CD1c-positive myeloid dendritic cell (primary cell): ENCODE data around the gene FCN1.

ENCODE experiments used
- DNase-seq: peaks from one replicate; pipeline ENCODE4 v3.0.0-alpha.2; 2016; ENCODE audit errors: extremely low spot score

Gene FCN1

DNA sequence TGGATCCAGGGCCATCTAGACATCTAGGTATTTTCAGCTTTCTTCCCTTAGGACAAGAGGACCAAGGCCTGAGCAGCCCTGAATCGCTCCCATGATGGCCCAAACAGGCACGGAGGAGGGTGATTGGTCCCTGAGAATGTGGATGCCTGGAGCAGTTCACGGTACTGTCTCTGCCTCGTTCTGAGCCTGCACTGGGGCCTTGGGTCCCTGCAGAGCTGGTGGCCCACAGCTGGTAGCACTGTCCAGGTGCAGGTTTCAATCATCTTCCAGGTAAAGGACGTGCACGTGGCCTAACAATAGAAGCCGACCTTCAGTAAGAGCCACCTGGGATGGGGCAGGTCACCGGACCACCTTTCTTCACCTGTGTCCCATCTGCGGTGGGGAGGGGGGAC is 19.4 kb upstream of the FCN1 start:
- DNase-seq: no peak

DNA sequence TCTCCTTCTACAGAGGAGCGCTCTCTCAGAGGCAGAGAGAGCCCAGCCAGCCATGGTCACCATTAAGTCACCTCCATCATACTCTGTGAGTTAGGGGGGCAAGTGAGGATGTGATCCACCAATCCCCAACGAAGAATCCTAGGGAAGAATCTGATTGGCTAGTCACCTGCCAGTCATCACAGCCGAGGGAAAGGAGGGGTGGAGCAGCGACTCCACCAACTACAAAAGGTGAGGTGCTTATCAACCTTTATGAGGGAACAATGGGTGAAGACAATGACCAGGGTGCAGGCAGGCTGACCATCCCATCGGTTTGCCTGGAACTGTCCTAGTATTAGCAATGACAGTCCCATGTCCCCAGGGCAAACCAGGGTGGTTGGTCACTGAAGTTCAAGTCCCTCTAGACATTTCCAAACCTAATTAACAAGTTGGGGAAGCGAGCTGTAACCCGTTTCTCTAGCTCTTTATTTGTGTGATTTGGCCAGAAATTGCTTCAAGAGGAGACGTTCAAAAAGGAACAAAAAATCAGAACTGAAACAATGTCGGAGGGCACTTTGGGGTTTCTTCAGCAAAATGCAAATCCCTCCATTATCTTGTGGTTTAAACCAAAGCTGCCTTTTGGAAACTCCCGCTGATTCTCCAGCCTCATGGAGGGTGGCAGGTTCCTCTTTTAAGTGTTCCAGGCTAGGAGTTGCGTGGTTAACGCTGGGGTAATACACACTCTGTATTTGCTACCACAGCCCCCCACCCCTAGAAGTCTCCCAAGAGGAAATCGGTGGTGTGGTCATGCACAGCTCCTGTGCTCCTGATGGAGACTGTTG is 18.8 kb upstream of the FCN1 start:
- peak; percentile 96 for DNase-seq

GRCh38 chr9:134935701-134936345 is 18.1 kb upstream of the FCN1 start:
- no peak for DNase-seq

DNA sequence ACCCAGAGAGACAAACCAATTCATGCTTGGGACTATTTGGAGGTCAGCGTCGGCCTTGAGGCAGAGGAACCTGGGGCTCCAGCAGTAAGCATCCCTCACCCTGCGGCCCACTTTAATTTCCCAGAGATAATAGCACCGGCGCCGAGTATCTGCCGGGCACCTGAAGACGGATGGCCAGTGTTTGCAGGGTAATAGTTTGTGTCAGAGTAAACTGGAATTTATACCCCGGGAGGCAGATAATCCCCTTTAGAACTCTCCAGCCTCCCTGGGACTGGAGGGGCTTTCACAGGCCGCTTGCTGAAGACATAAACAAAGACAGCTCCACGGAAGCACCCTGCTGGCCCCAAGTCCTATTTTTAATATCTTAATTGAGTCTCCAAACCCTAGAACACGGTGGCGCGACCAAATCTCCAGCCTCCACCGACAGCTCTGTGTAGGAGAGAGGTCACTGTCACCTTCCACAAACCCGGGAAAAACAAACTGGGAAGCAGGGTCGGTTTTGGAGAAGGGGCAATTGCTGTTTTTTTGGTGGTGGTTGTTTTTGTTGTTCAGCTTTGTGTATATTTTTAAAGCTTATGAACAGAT is 17.4 kb upstream of the FCN1 start:
- DNase-seq: no peak

- no peak for DNase-seq
Measured at GRCh38 chr9:134933076-134933659, 15.5 kb upstream of the FCN1 start.

GRCh38 chr9:134932606-134933005 is 14.9 kb upstream of the FCN1 start:
- peak; percentile 48 for DNase-seq

GRCh38 chr9:134932171-134932570 is 14.5 kb upstream of the FCN1 start:
- DNase-seq: no peak

GRCh38 chr9:134930398-134930797 is 12.7 kb upstream of the FCN1 start:
- DNase-seq: no peak

DNA sequence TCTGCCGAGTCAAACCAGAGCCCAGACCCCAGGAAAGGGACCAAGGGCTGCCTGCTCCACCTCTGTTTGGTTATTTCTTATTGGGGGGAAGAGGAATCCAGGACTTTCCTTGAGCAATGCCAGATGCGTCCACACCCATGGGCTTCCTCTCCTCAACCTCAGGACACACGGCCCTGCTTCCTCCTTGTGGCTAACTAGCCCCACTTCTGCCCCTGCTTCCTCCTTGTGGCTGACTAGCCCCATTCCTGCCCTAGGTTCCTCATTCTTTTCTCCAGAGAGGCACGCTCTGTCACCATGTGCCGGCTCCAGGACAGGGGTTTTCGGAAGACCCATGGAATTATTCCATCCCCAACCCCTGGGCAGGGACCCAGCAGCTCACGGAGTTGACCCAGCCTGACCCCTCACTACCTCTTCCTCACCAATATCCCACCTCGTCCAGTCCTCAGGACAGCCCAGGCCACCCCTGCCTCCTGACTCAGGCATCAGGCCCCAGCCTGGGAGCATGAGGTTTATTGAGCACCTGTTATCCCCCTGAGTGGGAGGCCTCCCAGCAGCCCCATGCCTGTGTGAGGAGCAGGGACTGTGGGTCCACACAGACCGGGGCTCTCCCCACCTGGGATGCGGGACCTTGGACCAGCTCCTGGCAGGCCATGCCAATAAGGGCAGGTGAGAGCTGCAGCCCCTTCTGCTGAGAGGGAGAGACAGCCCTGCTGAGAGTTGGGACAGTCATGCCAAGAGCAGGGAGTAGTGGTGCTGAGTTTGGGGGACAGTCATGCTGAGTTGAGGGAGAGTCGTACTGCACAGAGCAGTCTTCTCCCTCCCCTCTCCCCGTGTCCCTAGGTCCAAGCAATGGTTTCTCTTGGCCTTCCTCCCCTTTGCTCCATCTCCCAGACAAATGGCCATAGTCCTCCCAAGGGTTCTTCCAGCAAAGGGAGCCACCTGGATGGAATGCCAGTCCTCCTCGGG is 11.8 kb upstream of the FCN1 start:
- peak; percentile 92 for DNase-seq

GRCh38 chr9:134928436-134929192 is 10.9 kb upstream of the FCN1 start:
- DNase-seq: peak; percentile 28

DNA sequence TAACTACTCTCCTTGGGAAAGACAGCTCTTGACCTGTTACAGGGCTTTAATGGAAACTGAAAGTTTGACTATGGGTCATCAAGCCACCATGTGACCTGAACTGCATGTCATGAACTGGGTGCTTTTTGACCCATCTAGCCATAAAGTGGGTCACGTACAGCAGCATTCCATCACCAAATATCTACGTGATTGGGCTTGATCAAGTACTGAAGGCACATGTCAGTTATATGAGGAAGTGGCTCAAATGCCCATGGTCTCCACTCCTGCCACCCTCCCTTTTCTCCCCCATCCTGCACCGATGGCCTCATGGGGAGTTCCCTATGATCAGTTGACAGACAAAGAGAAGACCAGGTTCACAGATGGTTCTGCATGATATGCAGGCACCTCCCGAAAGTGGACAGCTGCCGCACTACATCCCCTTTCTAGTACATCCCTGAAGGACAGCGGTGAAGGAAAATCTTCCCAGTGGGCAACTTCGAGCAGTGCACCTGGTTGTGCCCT is 7.3 kb upstream of the FCN1 start:
- peak; percentile 56 for DNase-seq

DNA sequence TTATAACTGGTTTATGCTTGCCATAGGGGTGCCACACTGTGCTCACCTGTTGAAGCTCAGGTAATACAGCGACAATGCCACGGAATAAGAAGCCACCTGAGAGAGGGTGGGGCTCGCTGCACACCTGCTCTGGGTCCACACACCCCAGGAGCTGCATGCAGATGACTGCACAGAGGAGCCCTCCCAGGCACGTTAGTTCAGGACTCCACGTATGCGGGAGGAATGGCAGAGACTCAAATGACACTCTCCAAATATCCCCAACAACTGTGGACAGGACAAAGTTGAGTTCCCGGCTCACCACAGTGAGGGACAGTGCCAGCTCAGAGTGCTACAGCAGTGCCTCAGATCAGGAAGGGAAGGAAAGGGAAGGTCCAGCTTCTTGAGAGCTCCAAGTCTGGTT is 5.8 kb upstream of the FCN1 start:
- DNase-seq: no peak

- peak; percentile 79 for DNase-seq
Measured at GRCh38 chr9:134922932-134923240, 5.2 kb upstream of the FCN1 start.

DNA sequence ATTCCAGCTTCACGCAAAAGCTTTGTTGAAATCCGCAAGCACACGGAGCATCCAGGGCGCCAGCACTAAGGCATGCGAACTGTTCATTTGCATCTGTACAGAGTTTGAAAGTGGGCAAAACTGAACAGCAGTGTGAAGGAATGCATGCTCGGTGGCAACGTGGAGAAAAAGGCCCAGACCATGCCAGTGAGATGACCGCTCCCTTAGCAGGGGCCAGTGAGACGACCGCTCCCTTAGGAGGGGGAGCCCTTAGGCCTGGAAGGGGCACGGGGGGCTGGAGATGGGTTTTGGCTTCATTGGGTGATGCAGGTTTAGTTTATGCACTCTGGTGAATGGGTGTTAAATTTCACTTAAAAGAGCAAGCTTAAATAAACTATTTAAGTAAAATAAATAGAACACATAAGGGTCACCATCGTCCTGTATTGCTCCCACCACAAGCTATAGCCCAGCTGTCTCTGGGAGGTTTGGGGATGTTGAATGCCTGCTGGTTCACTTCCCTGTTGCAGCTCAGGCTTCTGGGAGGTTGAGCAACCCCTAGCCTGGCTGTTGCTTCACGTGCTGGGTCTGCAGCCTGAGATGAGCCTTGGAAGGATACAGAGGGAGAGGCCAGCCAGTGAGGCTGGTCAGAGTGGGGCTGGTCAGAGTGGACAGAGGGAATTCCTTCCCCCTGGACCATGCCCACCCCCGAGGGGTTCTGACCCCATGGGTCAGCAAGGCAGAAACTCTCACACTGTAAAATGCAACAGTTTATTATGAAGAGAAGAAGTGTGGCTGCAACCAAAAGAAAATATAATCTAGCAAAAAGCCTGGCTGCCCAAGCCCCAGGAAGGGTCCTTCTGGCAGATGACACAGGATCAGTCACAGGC is 4.6 kb upstream of the FCN1 start:
- peak; percentile 88 for DNase-seq

DNA sequence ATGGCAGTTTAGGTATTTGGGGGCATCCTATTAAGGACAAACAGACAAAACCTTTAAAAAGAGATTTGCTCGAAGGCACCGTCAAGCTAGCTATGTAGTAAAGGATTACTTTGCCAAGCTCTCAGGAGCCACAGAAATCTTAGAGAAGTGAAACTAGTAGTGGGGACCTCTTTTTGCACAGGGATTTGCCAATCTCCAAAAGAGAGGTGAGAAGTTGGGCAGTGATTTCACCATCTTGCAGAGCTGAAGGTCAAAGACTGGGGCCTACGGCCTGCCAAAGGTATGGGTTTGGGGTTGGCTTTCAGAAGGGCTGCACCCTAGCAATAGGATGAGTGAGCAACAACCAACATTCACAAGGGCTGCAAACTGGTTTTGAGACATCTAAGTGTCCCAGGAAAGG is 1.6 kb upstream of the FCN1 start:
- peak; percentile 82 for DNase-seq

DNA sequence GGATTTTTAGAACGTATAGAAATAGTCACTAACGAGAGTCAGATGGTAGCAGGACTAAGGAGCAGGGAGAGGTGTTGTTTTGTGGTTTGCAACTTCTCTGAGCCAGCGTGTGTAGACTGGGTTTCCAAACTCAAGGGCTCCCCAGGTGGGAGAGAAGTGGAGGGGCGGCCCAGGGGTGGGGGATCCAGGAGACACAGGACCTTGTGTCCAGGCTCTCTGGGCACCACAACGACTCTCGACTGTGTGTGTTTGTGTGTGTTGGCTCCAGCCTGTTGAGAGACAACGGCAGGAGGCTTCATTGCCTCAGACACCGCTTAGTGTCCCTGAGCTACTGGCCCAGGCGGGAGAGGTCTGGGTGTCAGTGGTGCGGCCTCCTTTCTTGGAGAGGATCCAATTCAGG is 934 bp upstream of the FCN1 start:
- no peak for DNase-seq

DNA sequence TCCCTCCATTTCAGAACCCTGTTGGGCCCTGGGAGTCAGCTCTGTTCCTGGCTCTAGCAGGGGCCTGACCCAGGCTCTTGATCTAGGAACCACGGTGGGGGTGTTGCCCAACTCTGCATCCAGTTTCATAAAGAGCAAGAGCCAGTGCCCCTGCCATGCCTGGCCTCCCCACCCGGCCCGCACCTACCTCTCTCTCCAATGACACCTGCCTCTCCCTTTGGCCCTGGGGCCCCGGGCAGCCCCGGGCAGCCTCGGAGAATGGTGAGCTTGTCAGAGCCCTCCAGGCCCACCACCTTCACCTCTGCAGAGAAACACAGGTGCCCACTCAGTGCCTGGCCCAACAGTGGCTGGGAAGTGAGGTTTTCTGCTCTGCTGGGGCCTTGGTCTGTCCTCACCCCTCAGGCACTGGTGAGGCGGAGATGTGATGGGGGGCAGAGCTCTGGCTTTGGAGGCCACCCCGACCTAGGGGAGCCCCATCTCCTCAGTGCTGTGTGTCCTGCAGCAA is 1.5 kb downstream of the FCN1 start:
- DNase-seq: no peak

DNA sequence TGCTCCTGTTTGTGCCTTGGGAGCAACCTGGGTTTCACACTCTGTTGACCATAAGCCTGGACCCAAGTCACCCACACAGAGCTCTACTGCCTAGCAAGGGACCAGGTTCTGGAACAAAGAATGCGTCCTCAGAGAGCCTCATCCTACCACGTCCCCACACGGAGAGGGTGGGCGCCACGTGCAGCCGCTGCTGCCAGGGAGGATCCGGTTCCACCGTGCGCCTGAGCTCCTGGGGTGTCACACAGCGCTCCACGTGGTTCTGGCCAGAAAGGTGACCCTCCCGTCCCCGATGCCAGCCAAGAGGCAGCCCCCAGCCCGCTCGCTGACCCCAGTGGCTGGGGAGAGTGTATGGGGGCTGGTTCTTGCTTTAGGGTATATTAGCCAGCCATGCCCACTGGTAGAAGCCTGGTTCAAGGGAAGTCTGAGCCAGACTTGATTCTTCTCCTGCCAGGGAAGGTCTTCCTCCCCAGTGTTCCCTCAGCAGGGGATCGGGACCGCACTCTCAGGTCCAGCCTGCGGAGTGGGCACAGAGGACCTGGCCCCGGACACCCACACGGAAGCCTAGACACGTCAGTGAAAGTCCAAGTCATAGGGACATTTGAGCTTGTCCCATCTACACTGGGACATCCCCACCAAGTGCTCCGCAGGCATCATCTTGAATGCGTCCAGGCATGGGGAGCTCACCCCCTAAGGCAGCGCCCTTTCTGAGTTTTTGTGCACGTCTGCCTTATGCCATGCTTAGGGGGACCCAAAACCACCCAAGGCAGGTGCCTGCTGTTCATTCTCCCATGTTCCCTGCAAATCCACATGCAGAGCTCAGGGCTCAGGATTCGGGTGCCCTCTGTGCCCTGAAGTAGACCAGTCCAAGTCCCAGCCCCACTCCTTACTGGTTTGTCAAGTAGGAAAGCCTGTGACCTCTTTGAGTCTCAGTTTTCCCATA is 2.4 kb downstream of the FCN1 start:
- no peak for DNase-seq

DNA sequence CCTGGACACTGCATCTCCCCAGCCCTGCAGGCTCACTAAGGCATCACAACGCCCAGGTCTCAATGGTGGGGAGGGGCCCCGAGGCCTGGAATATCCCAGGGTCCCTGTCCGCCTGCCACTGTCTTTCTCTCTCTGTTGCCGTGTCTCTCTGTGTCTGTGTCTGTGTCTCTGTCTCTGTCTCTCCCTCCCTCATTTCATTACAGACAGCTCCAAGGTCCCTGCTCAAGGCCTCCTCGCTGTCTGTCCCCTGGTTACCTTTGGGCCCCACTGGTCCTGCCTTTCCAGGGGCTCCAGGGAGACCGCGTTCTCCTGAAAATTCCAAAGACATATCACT is 3.2 kb downstream of the FCN1 start:
- no peak for DNase-seq
